Subcutaneous abdominal adipose tissue (tissue), 5 donors: ENCODE measurements around the gene NFATC4.
A peak's percentile ranks its signal among the peaks of the same experiment; 100 is the strongest.

Experiments used
- H3K27ac ChIP-seq: one replicate; pipeline ENCODE4 v1.7.0; 2013; ENCODE audit warnings: low read depth, mild to moderate bottlenecking, inconsistent platforms, low read length, moderate library complexity
- H3K27me3 ChIP-seq, 5 donors: one replicate each; pipeline ENCODE4 v1.7.0; 2013; ENCODE audit warnings: low read length in 5 of 5, inconsistent platforms in 1 of 5; ENCODE audit not compliant: control insufficient read depth in 5 of 5, insufficient read depth in 4 of 5
- H3K36me3 ChIP-seq, 5 donors: one replicate each; pipeline ENCODE4 v1.7.0; 2013; ENCODE audit warnings: low read length in 5 of 5; ENCODE audit not compliant: control insufficient read depth in 5 of 5, insufficient read depth in 5 of 5
- H3K4me1 ChIP-seq, 5 donors: one replicate each; pipeline ENCODE4 v1.7.0; 2013; ENCODE audit warnings: low read length in 5 of 5, mild to moderate bottlenecking in 3 of 5, moderate library complexity in 1 of 5; ENCODE audit not compliant: control insufficient read depth in 5 of 5, insufficient read depth in 5 of 5
- H3K4me3 ChIP-seq, 5 donors: one replicate each; pipeline ENCODE4 v1.7.0; 2013; ENCODE audit warnings: low read length in 5 of 5, low read depth in 1 of 5
- H3K9ac ChIP-seq, 5 donors: one replicate each; pipeline ENCODE4 v1.7.0; 2013; ENCODE audit warnings: low read length in 5 of 5, mild to moderate bottlenecking in 4 of 5, moderate library complexity in 3 of 5
- H3K9me3 ChIP-seq, 5 donors: one replicate each; pipeline ENCODE4 v1.7.0; 2013; ENCODE audit warnings: low read length in 5 of 5; ENCODE audit not compliant: control insufficient read depth in 5 of 5
- donor health status: healthy.
- donor health status: healthy.
- donor health status: healthy.
- donor health status: healthy.
- donor health status: healthy.

Gene NFATC4

DNA sequence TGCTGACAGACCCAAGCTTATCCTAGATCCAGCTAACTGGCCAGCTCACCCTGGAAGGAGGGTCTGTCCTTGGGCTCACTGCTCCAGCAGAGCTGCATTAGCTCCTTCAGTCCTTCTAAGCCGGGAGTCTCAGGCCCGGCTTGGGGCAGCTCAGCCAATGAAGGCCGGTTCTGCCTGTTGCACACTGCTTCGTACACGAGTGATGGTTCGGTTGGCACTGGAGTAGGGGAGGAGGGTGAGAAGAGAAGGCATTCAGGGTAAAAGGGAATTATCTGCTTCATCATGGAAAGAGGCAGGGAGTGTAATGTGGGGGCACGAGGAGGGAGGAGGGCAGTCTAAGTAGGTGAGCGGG lies 30.2 kb upstream of the NFATC4 start:
- no peaks in the 10 kb centered on the region for H3K9me3 ChIP-seq
- H3K27ac ChIP-seq = no peak overlapping the region
- H3K9ac ChIP-seq = peak overlapping the region in 1 of 5 donors; percentile 35
- peaks cover 0 to 19% (median 3%) of the 10 kb centered on the region in 5 donors for H3K36me3 ChIP-seq
- H3K4me3 ChIP-seq = no peak overlapping the region
- H3K27me3 ChIP-seq = peaks cover 0 to 22% (median 15%) of the 10 kb centered on the region in 5 donors
- H3K4me1 ChIP-seq = peaks cover 9 to 54% (median 47%) of the 10 kb centered on the region in 5 donors

GRCh38 chr14:24338843-24339242 lies 29.1 kb upstream of the NFATC4 start:
- Histone ChIP-seq H3K9me3 (no peaks in the 10 kb centered on the region), H3K4me3 (peak overlapping the region; percentile 68 to 79 (median 75)), H3K36me3 (peaks cover 0 to 19% (median 3%) of the 10 kb centered on the region in 5 donors), H3K27me3 (peaks cover 0 to 21% (median 15%) of the 10 kb centered on the region in 5 donors), H3K27ac (peak overlapping the region; percentile 30), H3K4me1 (peaks cover 8 to 47% (median 39%) of the 10 kb centered on the region in 5 donors), H3K9ac (peak overlapping the region in 4 of 5 donors; percentile 8 to 62 (median 50))

GRCh38 chr14:24339284-24340151 lies 28.5 kb upstream of the NFATC4 start, which contains the start of gene RIPK3:
Gene RIPK3 (minus strand): TSS chr14:24339991. CDS start chr14:24339826, 165 bp downstream.
- Histone ChIP-seq H3K9ac (peak within 1 kb of the TSS; percentile 8 to 62 (median 46)), H3K27ac (peak within 1 kb of the TSS; percentile 30), H3K36me3 (peaks cover 0 to 19% (median 3%) of the 10 kb centered on the region in 5 donors), H3K9me3 (no peaks in the 10 kb centered on the region), H3K4me1 (peaks cover 8 to 41% (median 33%) of the 10 kb centered on the region in 5 donors), H3K27me3 (peaks cover 0 to 15% (median 10%) of the 10 kb centered on the region in 5 donors), H3K4me3 (peak within 1 kb of the TSS; percentile 68 to 83 (median 78))

DNA sequence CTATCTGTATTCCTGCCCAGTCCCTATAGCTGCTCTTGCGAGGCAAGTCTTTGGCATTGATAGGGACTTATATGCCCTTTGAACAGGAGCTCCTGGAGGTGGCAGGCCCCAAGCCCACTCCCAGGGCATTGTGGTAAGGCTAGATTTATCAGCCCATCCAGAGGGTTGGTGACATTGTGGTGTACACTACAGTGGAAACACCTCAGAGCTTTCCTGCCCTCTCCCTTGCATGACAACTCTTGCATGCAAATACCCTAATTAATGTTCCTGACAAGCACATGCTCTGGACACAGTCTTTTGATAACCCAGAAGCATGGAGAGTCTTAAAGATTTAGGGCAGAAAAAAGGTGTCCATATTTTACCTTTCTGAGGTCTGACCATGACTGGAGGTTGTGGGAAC lies 27.4 kb upstream of the NFATC4 start:
- H3K9ac ChIP-seq = no peak overlapping the region
- no peak overlapping the region for H3K4me3 ChIP-seq
- peaks cover 6 to 30% (median 23%) of the 10 kb centered on the region in 5 donors for H3K4me1 ChIP-seq
- no peak overlapping the region for H3K27ac ChIP-seq
- peaks cover 0 to 19% (median 3%) of the 10 kb centered on the region in 5 donors for H3K36me3 ChIP-seq
- H3K27me3 ChIP-seq = peaks cover 0 to 7% (median 2%) of the 10 kb centered on the region in 5 donors
- no peaks in the 10 kb centered on the region for H3K9me3 ChIP-seq

GRCh38 chr14:24342889-24343288 lies 25.1 kb upstream of the NFATC4 start:
- Histone ChIP-seq H3K9me3 (no peaks in the 10 kb centered on the region), H3K9ac (no peak overlapping the region), H3K4me1 (peaks cover 10 to 36% (median 19%) of the 10 kb centered on the region in 5 donors), H3K4me3 (no peak overlapping the region), H3K36me3 (peaks cover 0 to 6% (median 0%) of the 10 kb centered on the region in 5 donors), H3K27ac (no peak overlapping the region), H3K27me3 (peaks cover 0 to 3% (median 0%) of the 10 kb centered on the region in 5 donors)

DNA sequence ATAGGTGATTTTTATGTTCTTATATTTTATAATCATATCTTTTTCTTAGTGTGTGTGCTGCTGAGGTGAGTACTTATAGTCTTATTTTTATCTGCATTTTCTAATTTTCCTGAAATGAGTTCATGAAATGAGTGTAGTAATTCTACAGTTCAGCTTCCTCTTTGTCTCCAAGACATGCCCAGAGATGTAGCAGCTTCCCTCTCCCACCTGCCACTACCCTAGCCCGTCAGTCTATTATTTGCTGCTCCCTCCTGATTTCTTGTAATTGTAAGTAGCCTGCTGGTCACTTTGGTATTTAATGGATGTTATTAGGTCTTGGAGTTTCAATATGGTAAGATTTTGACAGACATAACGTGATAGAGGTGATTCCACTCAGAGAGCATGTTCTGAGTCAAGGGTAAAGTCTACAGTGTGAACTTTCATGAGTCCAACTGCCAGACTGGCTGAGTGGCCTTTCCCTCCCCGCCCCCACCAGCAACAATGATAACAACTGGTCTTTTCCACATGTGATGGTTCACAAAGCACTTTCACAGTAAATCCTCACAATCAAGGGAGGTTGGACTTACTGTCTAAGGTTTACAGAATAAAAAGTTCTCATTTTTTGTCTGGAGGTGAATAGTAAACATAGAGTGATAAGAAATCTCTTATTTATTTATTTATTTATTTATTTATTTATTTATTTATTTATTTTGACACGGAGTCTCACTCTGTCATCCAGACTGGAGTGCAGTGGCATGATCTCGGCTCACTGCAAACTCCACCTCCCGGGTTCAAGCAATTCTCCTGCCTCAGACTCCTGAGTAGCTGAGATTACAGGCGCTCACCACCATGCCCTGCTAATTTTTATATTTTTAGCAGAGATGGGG lies 24.0 kb upstream of the NFATC4 start:
- no peaks in the 10 kb centered on the region for H3K9me3 ChIP-seq
- H3K9ac ChIP-seq = no peak overlapping the region
- H3K4me1 ChIP-seq = peaks cover 6 to 25% (median 10%) of the 10 kb centered on the region in 5 donors
- no peaks in the 10 kb centered on the region for H3K36me3 ChIP-seq
- no peak overlapping the region for H3K4me3 ChIP-seq
- H3K27ac ChIP-seq = no peak overlapping the region
- H3K27me3 ChIP-seq = peaks cover 0 to 3% (median 0%) of the 10 kb centered on the region in 5 donors

- Histone ChIP-seq H3K4me3 (no peak overlapping the region), H3K27me3 (peaks cover 0 to 4% (median 0%) of the 10 kb centered on the region in 5 donors)
Observed at GRCh38 chr14:24347134-24347533, 20.9 kb upstream of the NFATC4 start.

GRCh38 chr14:24348186-24348585 lies 19.8 kb upstream of the NFATC4 start:
- Histone ChIP-seq H3K27ac (no peak overlapping the region), H3K9me3 (no peaks in the 10 kb centered on the region), H3K9ac (no peak overlapping the region), H3K27me3 (peaks cover 0 to 4% (median 0%) of the 10 kb centered on the region in 5 donors), H3K4me3 (no peak overlapping the region), H3K4me1 (peaks cover 0 to 18% (median 4%) of the 10 kb centered on the region in 5 donors), H3K36me3 (no peaks in the 10 kb centered on the region)

More at GRCh38 chr14:24347134-24347533, 20.9 kb upstream of the NFATC4 start:
- Histone ChIP-seq H3K9ac (no peak overlapping the region), H3K27ac (peak overlapping the region; percentile 6), H3K9me3 (no peaks in the 10 kb centered on the region), H3K36me3 (no peaks in the 10 kb centered on the region), H3K4me1 (peaks cover 0 to 18% (median 4%) of the 10 kb centered on the region in 5 donors)

GRCh38 chr14:24349742-24350141 lies 18.2 kb upstream of the NFATC4 start:
- Histone ChIP-seq H3K27ac (no peak overlapping the region), H3K4me1 (peaks cover 0 to 18% (median 8%) of the 10 kb centered on the region in 5 donors), H3K36me3 (no peaks in the 10 kb centered on the region), H3K4me3 (no peak overlapping the region), H3K9me3 (no peaks in the 10 kb centered on the region), H3K27me3 (peaks cover 0 to 4% (median 0%) of the 10 kb centered on the region in 5 donors), H3K9ac (no peak overlapping the region)
